Measurements from ENCODE around the gene SULT1C4. TPM values are rescaled to one million over a fixed set of nuclear protein-coding genes. Genes with fewer than 3 reads are reported as not detected.

SULT1C4 gene
- total RNA-seq, 1 donor from 2014 or later, result 8.8 TPM

DNA sequence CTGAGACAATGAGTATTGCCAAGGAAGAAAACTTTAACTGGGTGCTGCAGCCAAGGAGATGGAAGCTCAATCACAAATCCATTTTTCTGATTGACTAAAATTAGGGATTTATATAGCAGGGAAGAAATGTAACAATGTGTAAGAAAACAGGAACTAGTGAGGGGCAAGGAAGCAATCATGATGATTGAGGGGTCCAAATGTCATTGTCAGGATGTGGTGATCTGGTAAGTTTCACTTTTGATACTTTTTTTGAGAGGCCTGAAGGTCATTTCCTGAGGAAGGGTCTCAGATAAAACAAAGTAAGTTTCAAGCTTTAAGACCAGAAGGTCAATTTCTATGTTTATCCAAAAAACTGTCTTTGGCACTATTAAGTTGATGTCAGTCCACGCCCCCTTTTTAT, 59.2 kb downstream of the SULT1C4 start:
- intact Hi-C loops (cut with DNase I), result no loop called here
- H3K4me3 ChIP-seq, result no peak overlapping the region
- no peaks in the 10 kb centered on the region for H3K4me1 ChIP-seq
- H3K36me3 ChIP-seq, result no peaks in the 10 kb centered on the region
- H3K27ac ChIP-seq, result no peak overlapping the region
- no peak for DNase-seq (ENCODE audit: extremely low spot score in 2 of 2)
- no peaks in the 10 kb centered on the region for H3K27me3 ChIP-seq
- no peaks in the 10 kb centered on the region for H3K9me3 ChIP-seq
- TF ChIP-seq POLR2AphosphoS5 (IDR thresholded peaks at IDR 0.05; ENCODE audit: insufficient read depth in 1 of 2, low read depth in 1 of 2), result no peak
- TF ChIP-seq, protein P1, sequence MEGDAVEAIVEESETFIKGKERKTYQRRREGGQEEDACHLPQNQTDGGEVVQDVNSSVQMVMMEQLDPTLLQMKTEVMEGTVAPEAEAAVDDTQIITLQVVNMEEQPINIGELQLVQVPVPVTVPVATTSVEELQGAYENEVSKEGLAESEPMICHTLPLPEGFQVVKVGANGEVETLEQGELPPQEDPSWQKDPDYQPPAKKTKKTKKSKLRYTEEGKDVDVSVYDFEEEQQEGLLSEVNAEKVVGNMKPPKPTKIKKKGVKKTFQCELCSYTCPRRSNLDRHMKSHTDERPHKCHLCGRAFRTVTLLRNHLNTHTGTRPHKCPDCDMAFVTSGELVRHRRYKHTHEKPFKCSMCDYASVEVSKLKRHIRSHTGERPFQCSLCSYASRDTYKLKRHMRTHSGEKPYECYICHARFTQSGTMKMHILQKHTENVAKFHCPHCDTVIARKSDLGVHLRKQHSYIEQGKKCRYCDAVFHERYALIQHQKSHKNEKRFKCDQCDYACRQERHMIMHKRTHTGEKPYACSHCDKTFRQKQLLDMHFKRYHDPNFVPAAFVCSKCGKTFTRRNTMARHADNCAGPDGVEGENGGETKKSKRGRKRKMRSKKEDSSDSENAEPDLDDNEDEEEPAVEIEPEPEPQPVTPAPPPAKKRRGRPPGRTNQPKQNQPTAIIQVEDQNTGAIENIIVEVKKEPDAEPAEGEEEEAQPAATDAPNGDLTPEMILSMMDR (IDR thresholded peaks at IDR 0.05), result no peak
- TF ChIP-seq POLR2A (IDR thresholded peaks at IDR 0.05), result no peak

Small RNAs within 50 kb of the gene (small RNA-seq; reads per million reads assigned to genes)
- gene SMIM12P1, result not detected

Other genes starting within 250 kb of the SULT1C4 start
- not detected for gene SULT1C3, start 138.0 kb upstream of the SULT1C4 start, total RNA-seq
- not detected for gene SULT1C2, start 89.1 kb upstream of the SULT1C4 start, total RNA-seq
- gene GCC2, start 71.3 kb downstream of the SULT1C4 start, total RNA-seq, result 30.0 TPM
- 66.0 TPM for gene LIMS1, start 156.5 kb downstream of the SULT1C4 start, total RNA-seq